ENCODE data around the gene OLFML2B. TPM values are rescaled to one million over a fixed set of nuclear protein-coding genes. Genes with fewer than 3 reads are reported as not detected.
A peak's percentile ranks its signal among the peaks of the same experiment; 100 is the strongest.

Gene OLFML2B
- total RNA-seq, 2 experiments from 2014 or later, result not detected

DNA sequence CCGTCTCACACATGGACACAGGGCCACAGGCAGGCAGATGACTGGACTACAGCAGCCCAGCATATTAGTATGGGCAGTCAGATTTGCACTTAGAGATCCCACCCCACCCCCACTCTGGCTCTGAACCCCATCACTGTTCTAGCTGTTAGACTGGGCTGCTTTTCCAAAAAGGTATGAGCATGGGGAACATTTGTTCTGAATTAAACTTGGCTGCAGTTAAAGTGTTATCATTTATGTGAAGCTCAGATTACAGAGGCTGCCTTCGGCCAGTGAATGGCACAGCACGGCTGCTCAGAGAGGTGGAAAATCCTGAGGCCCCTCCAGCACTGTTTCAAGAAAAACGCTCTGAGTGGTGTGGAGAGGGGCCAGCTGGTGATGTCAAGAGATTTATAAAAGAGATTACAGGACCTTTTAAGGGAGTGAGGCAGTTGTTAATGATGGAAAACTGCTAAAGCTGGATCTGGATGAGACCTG lies 38.9 kb upstream of the OLFML2B start:
- ChIA-PET POLR2A (no interaction called here), CTCF (interaction anchor here (1.2 kb wide), 1 partner anchor 25 kb away, joined by 3 read pairs; no protein-coding TSS in a partner anchor)
- TF ChIP-seq, protein P1, sequence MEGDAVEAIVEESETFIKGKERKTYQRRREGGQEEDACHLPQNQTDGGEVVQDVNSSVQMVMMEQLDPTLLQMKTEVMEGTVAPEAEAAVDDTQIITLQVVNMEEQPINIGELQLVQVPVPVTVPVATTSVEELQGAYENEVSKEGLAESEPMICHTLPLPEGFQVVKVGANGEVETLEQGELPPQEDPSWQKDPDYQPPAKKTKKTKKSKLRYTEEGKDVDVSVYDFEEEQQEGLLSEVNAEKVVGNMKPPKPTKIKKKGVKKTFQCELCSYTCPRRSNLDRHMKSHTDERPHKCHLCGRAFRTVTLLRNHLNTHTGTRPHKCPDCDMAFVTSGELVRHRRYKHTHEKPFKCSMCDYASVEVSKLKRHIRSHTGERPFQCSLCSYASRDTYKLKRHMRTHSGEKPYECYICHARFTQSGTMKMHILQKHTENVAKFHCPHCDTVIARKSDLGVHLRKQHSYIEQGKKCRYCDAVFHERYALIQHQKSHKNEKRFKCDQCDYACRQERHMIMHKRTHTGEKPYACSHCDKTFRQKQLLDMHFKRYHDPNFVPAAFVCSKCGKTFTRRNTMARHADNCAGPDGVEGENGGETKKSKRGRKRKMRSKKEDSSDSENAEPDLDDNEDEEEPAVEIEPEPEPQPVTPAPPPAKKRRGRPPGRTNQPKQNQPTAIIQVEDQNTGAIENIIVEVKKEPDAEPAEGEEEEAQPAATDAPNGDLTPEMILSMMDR (IDR thresholded peaks at IDR 0.05), result no peak
- ATAC-seq, result no peak
- Mint-ChIP-seq H3K27me3 (peaks cover 37% of the 10 kb centered on the region), H3K9me3 (no peaks in the 10 kb centered on the region), H3K4me1 (ENCODE audit: low read depth) (no peaks in the 10 kb centered on the region), H3K4me3 (no peak overlapping the region), H3K36me3 (ENCODE audit: low read depth) (no peaks in the 10 kb centered on the region), H3K27ac (no peak overlapping the region)
- no peak for DNase-seq
- intact Hi-C loops (cut with micrococcal nuclease), result no loop called here

- H3K4me3 Mint-ChIP-seq, result no peak overlapping the region
- intact Hi-C loops (cut with micrococcal nuclease), result no loop called here
- no peaks in the 10 kb centered on the region for H3K36me3 Mint-ChIP-seq (ENCODE audit: low read depth)
- TF ChIP-seq, protein P1 (IDR thresholded peaks at IDR 0.05), result no peak
- H3K27ac Mint-ChIP-seq, result no peak overlapping the region
- POLR2A ChIA-PET, result no interaction called here
- CTCF ChIA-PET, result no interaction called here
- H3K4me1 Mint-ChIP-seq (ENCODE audit: low read depth), result no peaks in the 10 kb centered on the region
- peaks cover 31% of the 10 kb centered on the region for H3K27me3 Mint-ChIP-seq
- no peaks in the 10 kb centered on the region for H3K9me3 Mint-ChIP-seq
- DNase-seq (no peak), ATAC-seq (no peak)
Observed at GRCh38 chr1:162060314-162060713, 36.6 kb upstream of the OLFML2B start.

DNA sequence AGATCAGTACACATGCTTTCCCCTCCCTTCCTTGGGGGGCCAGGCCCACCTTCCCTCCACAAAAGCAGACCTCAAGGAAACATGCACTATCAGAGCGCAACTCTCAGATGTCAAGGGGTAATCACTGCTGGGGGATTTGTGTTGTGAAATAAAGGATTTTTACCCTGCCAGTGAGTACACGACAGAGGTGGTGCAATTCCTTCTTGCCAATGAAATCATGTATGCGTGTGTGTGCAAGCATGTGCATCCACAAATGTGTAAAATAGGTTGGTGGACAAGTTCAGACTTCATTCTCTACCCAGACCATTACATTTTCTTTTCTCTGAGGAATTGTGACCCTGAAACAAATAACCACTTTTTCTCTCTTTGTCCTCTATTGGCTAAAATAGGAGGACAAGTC lies 36.1 kb upstream of the OLFML2B start:
- ChIA-PET CTCF (no interaction called here), POLR2A (no interaction called here)
- intact Hi-C loops (cut with micrococcal nuclease), result loop anchor here (5.0 kb wide), 1 partner anchor 333 kb away; no protein-coding TSS in a partner anchor
- H3K36me3 Mint-ChIP-seq (ENCODE audit: low read depth), result no peaks in the 10 kb centered on the region
- no peak overlapping the region for H3K4me3 Mint-ChIP-seq
- TF ChIP-seq, protein P1 (IDR thresholded peaks at IDR 0.05), result no peak
- H3K9me3 Mint-ChIP-seq, result no peaks in the 10 kb centered on the region
- ATAC-seq, result no peak
- no peaks in the 10 kb centered on the region for H3K4me1 Mint-ChIP-seq (ENCODE audit: low read depth)
- no peak overlapping the region for H3K27ac Mint-ChIP-seq
- H3K27me3 Mint-ChIP-seq, result peaks cover 26% of the 10 kb centered on the region
- no peak for DNase-seq

DNA sequence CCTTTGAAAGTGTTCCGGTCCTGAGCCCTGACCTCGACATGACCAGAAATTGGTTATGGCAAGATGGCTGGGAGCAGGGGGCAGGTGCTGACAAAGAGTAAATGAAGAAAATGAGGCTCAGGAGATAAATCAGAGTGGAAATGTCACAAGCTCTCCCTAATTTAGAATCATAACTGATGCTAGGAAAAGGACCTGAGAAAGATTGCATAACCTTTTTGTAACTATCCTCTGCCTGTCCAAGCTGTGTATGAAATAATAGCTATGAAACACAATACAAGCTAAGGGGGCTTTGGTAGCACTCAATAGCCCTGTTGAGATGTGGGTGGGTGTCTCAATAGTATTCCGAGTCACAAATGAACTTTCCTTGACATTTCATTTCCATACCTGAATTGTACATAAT lies 32.9 kb upstream of the OLFML2B start:
- ATAC-seq (no peak), DNase-seq (no peak)
- intact Hi-C loops (cut with micrococcal nuclease), result loop anchor here (5.0 kb wide), 1 partner anchor 336 kb away; no protein-coding TSS in a partner anchor
- Mint-ChIP-seq H3K4me1 (ENCODE audit: low read depth) (no peaks in the 10 kb centered on the region), H3K4me3 (no peak overlapping the region), H3K9me3 (no peaks in the 10 kb centered on the region), H3K36me3 (ENCODE audit: low read depth) (no peaks in the 10 kb centered on the region), H3K27me3 (peaks cover 8% of the 10 kb centered on the region), H3K27ac (no peak overlapping the region)
- ChIA-PET CTCF (interaction anchor here (0.6 to 1.6 kb wide), 24 partner anchors 8 to 611 kb away, joined by 3 to 27 read pairs (median 4); no protein-coding TSS in a partner anchor), POLR2A (no interaction called here)
- TF ChIP-seq, protein P1 (IDR thresholded peaks at IDR 0.05), result no peak

GRCh38 chr1:162056043-162056442 lies 32.4 kb upstream of the OLFML2B start:
- ChIA-PET POLR2A (no interaction called here), CTCF (interaction anchor here (0.6 to 1.6 kb wide), 24 partner anchors 8 to 611 kb away, joined by 3 to 27 read pairs (median 4); no protein-coding TSS in a partner anchor)
- Mint-ChIP-seq H3K27ac (no peak overlapping the region), H3K4me3 (no peak overlapping the region), H3K36me3 (ENCODE audit: low read depth) (no peaks in the 10 kb centered on the region), H3K27me3 (peaks cover 8% of the 10 kb centered on the region), H3K4me1 (ENCODE audit: low read depth) (no peaks in the 10 kb centered on the region), H3K9me3 (no peaks in the 10 kb centered on the region)
- intact Hi-C loops (cut with micrococcal nuclease), result loop anchor here (5.0 kb wide), 1 partner anchor 336 kb away; no protein-coding TSS in a partner anchor
- DNase-seq (peak; percentile 61), ATAC-seq (peak; percentile 72)
- TF ChIP-seq, protein P1 (IDR thresholded peaks at IDR 0.05), result peak; percentile 69

Measured in activated CD8-positive, alpha-beta T cell treated with anti-CD3 and anti-CD28 coated beads for 36 hours (primary cell).